Parathyroid adenoma (tissue), 2 donors: Measurements from ENCODE around the gene LDB1.

ENCODE experiments used
- H2AFZ ChIP-seq: fragments of 300-600 bp; sonication (generic); one replicate; pipeline ENCODE4 v1.7.0; 2017; ENCODE audit warnings: antibody characterized with exemption, mild to moderate bottlenecking
- H3K27ac ChIP-seq: fragments of 300-600 bp; sonication (generic); one replicate; pipeline ENCODE4 v1.7.0; 2017
- H3K27me3 ChIP-seq: fragments of 300-600 bp; sonication (generic); one replicate; pipeline ENCODE4 v1.7.0; 2017; ENCODE audit warnings: low read length; ENCODE audit not compliant: control insufficient read depth, insufficient read depth
- H3K36me3 ChIP-seq: fragments of 300-600 bp; sonication (generic); one replicate; pipeline ENCODE4 v1.7.0; 2017; ENCODE audit warnings: low read length; ENCODE audit not compliant: control insufficient read depth, insufficient read depth
- H3K4me1 ChIP-seq: fragments of 300-600 bp; sonication (generic); one replicate; pipeline ENCODE4 v1.7.0; 2017; ENCODE audit warnings: control low read depth
- H3K4me2 ChIP-seq: fragments of 300-600 bp; sonication (generic); one replicate; pipeline ENCODE4 v1.7.0; 2017; ENCODE audit warnings: low read length
- H3K4me3 ChIP-seq: fragments of 300-600 bp; sonication (generic); one replicate; pipeline ENCODE4 v1.7.0; 2017; ENCODE audit warnings: low read depth, low read length
- H3K79me2 ChIP-seq: fragments of 300-600 bp; sonication (generic); one replicate; pipeline ENCODE4 v1.7.0; 2017; ENCODE audit warnings: control low read depth
- H3K9ac ChIP-seq: fragments of 300-600 bp; sonication (generic); one replicate; pipeline ENCODE4 v1.7.0; 2017; ENCODE audit warnings: mild to moderate bottlenecking
- H3K9me3 ChIP-seq: fragments of 300-600 bp; sonication (generic); one replicate; pipeline ENCODE4 v1.7.0; 2017; ENCODE audit warnings: low read length; ENCODE audit not compliant: control insufficient read depth
- TF ChIP-seq, protein P1 (sequence below): fragments of 300-600 bp; sonication (generic); IDR thresholded peaks from one replicate; pipeline ENCODE4 v1.7.0; 2017; ENCODE audit warnings: antibody characterized with exemption, mild to moderate bottlenecking
- donor health status: primary hyperparathyroidism.

Gene LDB1

GRCh38 chr10:102132563-102133372 lies 12.6 kb upstream of the LDB1 start, which contains the start of gene PPRC1:
Gene PPRC1, plus strand, starts transcription at chr10:102133040. Its CDS starts 29 bp downstream, at chr10:102133069.
- TF ChIP-seq, protein P1, sequence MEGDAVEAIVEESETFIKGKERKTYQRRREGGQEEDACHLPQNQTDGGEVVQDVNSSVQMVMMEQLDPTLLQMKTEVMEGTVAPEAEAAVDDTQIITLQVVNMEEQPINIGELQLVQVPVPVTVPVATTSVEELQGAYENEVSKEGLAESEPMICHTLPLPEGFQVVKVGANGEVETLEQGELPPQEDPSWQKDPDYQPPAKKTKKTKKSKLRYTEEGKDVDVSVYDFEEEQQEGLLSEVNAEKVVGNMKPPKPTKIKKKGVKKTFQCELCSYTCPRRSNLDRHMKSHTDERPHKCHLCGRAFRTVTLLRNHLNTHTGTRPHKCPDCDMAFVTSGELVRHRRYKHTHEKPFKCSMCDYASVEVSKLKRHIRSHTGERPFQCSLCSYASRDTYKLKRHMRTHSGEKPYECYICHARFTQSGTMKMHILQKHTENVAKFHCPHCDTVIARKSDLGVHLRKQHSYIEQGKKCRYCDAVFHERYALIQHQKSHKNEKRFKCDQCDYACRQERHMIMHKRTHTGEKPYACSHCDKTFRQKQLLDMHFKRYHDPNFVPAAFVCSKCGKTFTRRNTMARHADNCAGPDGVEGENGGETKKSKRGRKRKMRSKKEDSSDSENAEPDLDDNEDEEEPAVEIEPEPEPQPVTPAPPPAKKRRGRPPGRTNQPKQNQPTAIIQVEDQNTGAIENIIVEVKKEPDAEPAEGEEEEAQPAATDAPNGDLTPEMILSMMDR = peak; percentile 91
- no peaks in the 10 kb centered on the region for H3K36me3 ChIP-seq
- peak within 1 kb of the TSS; percentile 91 for H3K4me2 ChIP-seq
- H2AFZ ChIP-seq = peak within 1 kb of the TSS; percentile 96
- peak within 1 kb of the TSS; percentile 89 for H3K4me3 ChIP-seq
- peak within 1 kb of the TSS; percentile 38 for H3K9ac ChIP-seq
- peak within 1 kb of the TSS; percentile 87 for H3K27ac ChIP-seq
- peaks cover 32% of the 10 kb centered on the region for H3K79me2 ChIP-seq
- no peaks in the 10 kb centered on the region for H3K9me3 ChIP-seq
- peaks cover 4% of the 10 kb centered on the region for H3K4me1 ChIP-seq
- no peaks in the 10 kb centered on the region for H3K27me3 ChIP-seq

- Histone ChIP-seq H3K79me2 (peaks cover 32% of the 10 kb centered on the region), H3K4me1 (peaks cover 4% of the 10 kb centered on the region), H2AFZ (peak overlapping the region; percentile 96), H3K4me3 (peak overlapping the region; percentile 59), H3K9me3 (no peaks in the 10 kb centered on the region), H3K27ac (peak overlapping the region; percentile 87), H3K36me3 (no peaks in the 10 kb centered on the region), H3K4me2 (peak overlapping the region; percentile 91), H3K27me3 (no peaks in the 10 kb centered on the region), H3K9ac (no peak overlapping the region)
- TF ChIP-seq, protein P1 = no peak
Measured at GRCh38 chr10:102132193-102132562, 12.0 kb upstream of the LDB1 start.

- peaks cover 4% of the 10 kb centered on the region for H3K4me1 ChIP-seq
- H3K79me2 ChIP-seq = peaks cover 29% of the 10 kb centered on the region
- no peak overlapping the region for H3K27ac ChIP-seq
- H3K27me3 ChIP-seq = no peaks in the 10 kb centered on the region
- no peaks in the 10 kb centered on the region for H3K9me3 ChIP-seq
- TF ChIP-seq, protein P1 = no peak
- H3K9ac ChIP-seq = no peak overlapping the region
- H3K4me3 ChIP-seq = no peak overlapping the region
- no peaks in the 10 kb centered on the region for H3K36me3 ChIP-seq
- H3K4me2 ChIP-seq = no peak overlapping the region
- H2AFZ ChIP-seq = peak overlapping the region; percentile 96
Measured at GRCh38 chr10:102131286-102132170, 11.4 kb upstream of the LDB1 start.

DNA sequence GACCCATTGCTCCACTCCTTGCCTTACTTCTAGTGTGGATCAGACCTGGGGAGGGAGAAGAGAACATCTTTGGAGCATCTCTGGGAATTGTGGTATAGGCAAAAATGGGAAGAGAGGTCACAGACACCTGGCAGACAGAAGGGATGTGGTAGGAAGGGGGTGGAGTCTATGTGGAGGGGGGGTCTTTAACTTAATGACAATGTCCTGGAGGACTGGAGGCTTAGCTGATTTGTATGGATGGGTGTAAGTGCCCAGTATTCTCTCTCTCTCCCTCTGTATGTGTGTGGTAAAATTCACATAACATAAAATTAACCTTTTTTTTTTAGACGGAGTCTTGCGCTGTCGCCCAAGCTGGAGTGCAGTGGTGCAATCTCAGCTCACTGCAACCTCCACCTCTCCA lies 3.1 kb upstream of the LDB1 start:
- H3K27ac ChIP-seq = no peak overlapping the region
- no peak overlapping the region for H3K4me3 ChIP-seq
- H3K79me2 ChIP-seq = peaks cover 5% of the 10 kb centered on the region
- H3K4me1 ChIP-seq = peaks cover 14% of the 10 kb centered on the region
- H3K9ac ChIP-seq = no peak overlapping the region
- no peaks in the 10 kb centered on the region for H3K9me3 ChIP-seq
- no peaks in the 10 kb centered on the region for H3K36me3 ChIP-seq
- no peak overlapping the region for H3K4me2 ChIP-seq
- TF ChIP-seq, protein P1 = no peak
- H3K27me3 ChIP-seq = no peaks in the 10 kb centered on the region
- H2AFZ ChIP-seq = no peak overlapping the region
